A549 (cell line): ENCODE data around the gene TMEM165. TPM values are rescaled to one million over a fixed set of nuclear protein-coding genes. Genes with fewer than 3 reads are reported as not detected.

Experiments
- ATAC-seq, 2 experiments: fragments of 200-7000 bp in 1 of 2; fragments of >200 bp in 1 of 2; cut with Nextera tagmentation in 1 of 2; cut with Tn5 transposase in 1 of 2; 3 replicates each; pipeline versions ENCODE4 v1.8.0 to v1.9.1; 2018 to 2020; ENCODE audit warnings: mild to moderate bottlenecking in 1 of 2, moderate library complexity in 1 of 2
- CTCF ChIA-PET: fragments of 300-600 bp; sonication (Branson Sonifier 250); formaldehyde crosslinking; extraction: SDS; loops from one replicate; lab custom pipeline; 2021; ENCODE audit warnings: antibody characterized with exemption, inconsistent platforms; lab: Yijun Ruan, JAX
- POLR2A ChIA-PET: fragments of 350-600 bp; formaldehyde crosslinking; extraction: SDS; loops from one replicate; lab custom pipeline; 2021; ENCODE audit warnings: antibody characterized with exemption, inconsistent platforms; lab: Yijun Ruan, JAX
- DNase-seq, 2 experiments: peaks; one replicate each; pipeline versions ENCODE4 v3.0.0 to v3.0.0-alpha.2; 2011 to 2016; ENCODE audit warnings: low read depth in 1 of 2, low spot score in 1 of 2
- FAIRE-seq: peaks from 2 replicates; lab custom pipeline; 2011; peaks lifted over from hg19 to GRCh38; lab: Jason Lieb, UNC
- H3K27ac ChIP-seq, 2 experiments: fragments of >200 bp; sonication (Bioruptor Twin); formaldehyde crosslinking; 3 replicates each; pipeline ENCODE4 v1.5.1; 2016 to 2017
- H3K4me1 ChIP-seq: fragments of >200 bp; sonication (Bioruptor Twin); formaldehyde crosslinking; 3 replicates; pipeline ENCODE4 v1.6.1; 2016
- H3K4me2 ChIP-seq: fragments of >200 bp; sonication (Bioruptor Twin); formaldehyde crosslinking; 3 replicates; pipeline ENCODE4 v1.6.1; 2016
- H3K4me3 ChIP-seq: fragments of >200 bp; sonication (Bioruptor Twin); formaldehyde crosslinking; 3 replicates; pipeline ENCODE4 v1.5.1; 2016
- H3K9me3 ChIP-seq: fragments of >200 bp; sonication (Bioruptor Twin); formaldehyde crosslinking; 3 replicates; pipeline ENCODE4 v1.6.1; 2016
- BCL3 ChIP-seq: fragments of >200 bp; sonication (Bioruptor Twin); formaldehyde crosslinking; IDR thresholded peaks from 3 replicates; pipeline ENCODE4 v1.6.1; 2016
- BHLHE40 ChIP-seq: IDR thresholded peaks from 2 replicates; pipeline ENCODE4 v1.6.1; 2012; ENCODE audit warnings: low read depth, low read length, inconsistent platforms
- CBX2 ChIP-seq: fragments of 200-600 bp; sonication (generic); IDR thresholded peaks from 2 replicates; pipeline ENCODE4 v1.6.1; 2016; ENCODE audit warnings: low read depth, mild to moderate bottlenecking, borderline replicate concordance
- CHD4 ChIP-seq: fragments of 200-600 bp; sonication (generic); IDR thresholded peaks from 2 replicates; pipeline ENCODE4 v1.6.1; 2016; ENCODE audit warnings: antibody characterized with exemption, mild to moderate bottlenecking, borderline replicate concordance
- E2F6 ChIP-seq: IDR thresholded peaks from 2 replicates; pipeline ENCODE4 v1.6.1; 2012; ENCODE audit warnings: low read depth, borderline replicate concordance
- ESRRA ChIP-seq: fragments of 150-350 bp; IDR thresholded peaks from 2 replicates; pipeline ENCODE4 v1.6.1; 2014; ENCODE audit warnings: mild to moderate bottlenecking, low read length, borderline replicate concordance
- HES2 ChIP-seq: fragments of >200 bp; sonication (Bioruptor Twin); formaldehyde crosslinking; IDR thresholded peaks from 2 replicates; pipeline ENCODE4 v1.6.1; 2016
- HOXA7 ChIP-seq: fragments of 250-450 bp; sonication (Bioruptor Pico); IDR thresholded peaks from 2 replicates; pipeline ENCODE4 v1.5.0; 2020; ENCODE audit warnings: mild to moderate bottlenecking, moderate library complexity
- HOXB5 ChIP-seq: fragments of 250-450 bp; sonication (Bioruptor Pico); IDR thresholded peaks from 2 replicates; pipeline ENCODE4 v1.5.0; 2020; ENCODE audit warnings: mild to moderate bottlenecking, moderate library complexity
- JUN ChIP-seq, 2 experiments: fragments of >200 bp; sonication (Bioruptor Twin); formaldehyde crosslinking; IDR thresholded peaks; 2 replicates in 1 of 2; 3 replicates in 1 of 2; pipeline ENCODE4 v1.6.1; 2016 to 2017
- MAX ChIP-seq: IDR thresholded peaks from 2 replicates; pipeline ENCODE4 v1.6.1; 2012
- NFE2L2 ChIP-seq: fragments of 150-350 bp; conservative IDR thresholded peaks from 2 replicates; pipeline ENCODE4 v1.6.1; 2014; ENCODE audit warnings: low read length
- NPAS2 ChIP-seq: fragments of 250-450 bp; sonication (Bioruptor Pico); IDR thresholded peaks from 2 replicates; pipeline ENCODE4 v1.8.0; 2022; ENCODE audit warnings: mild to moderate bottlenecking, moderate library complexity, borderline replicate concordance
- NR3C1 ChIP-seq: fragments of >200 bp; sonication (Bioruptor Twin); formaldehyde crosslinking; IDR thresholded peaks from 3 replicates; pipeline ENCODE4 v1.6.1; 2017
- PHF8 ChIP-seq: fragments of 200-600 bp; sonication (generic); IDR thresholded peaks from 2 replicates; pipeline ENCODE4 v1.6.1; 2016; ENCODE audit warnings: low read depth, mild to moderate bottlenecking, antibody characterized with exemption, moderate library complexity, borderline replicate concordance
- POLR2A ChIP-seq: IDR thresholded peaks from 2 replicates; pipeline ENCODE4 v1.6.1; 2012; ENCODE audit warnings: mild to moderate bottlenecking, low read length
- RAD21 ChIP-seq, 2 experiments: fragments of >200 bp in 1 of 2; sonication (Bioruptor Twin) in 1 of 2; formaldehyde crosslinking in 1 of 2; IDR thresholded peaks in 1 of 2; conservative IDR thresholded peaks in 1 of 2; 2 replicates in 1 of 2; 3 replicates in 1 of 2; pipeline ENCODE4 v1.6.1; 2012 to 2018; ENCODE audit warnings: inconsistent platforms in 1 of 2
- RARB ChIP-seq: fragments of 250-450 bp; sonication (Bioruptor Pico); IDR thresholded peaks from 2 replicates; pipeline ENCODE4 v1.8.0; 2021; ENCODE audit warnings: mild to moderate bottlenecking, moderate library complexity
- RCOR1 ChIP-seq: fragments of 150-350 bp; IDR thresholded peaks from 2 replicates; pipeline ENCODE4 v1.6.1; 2014; ENCODE audit warnings: antibody characterized with exemption, low read length, low read depth
- RNF2 ChIP-seq: fragments of 200-600 bp; sonication (generic); IDR thresholded peaks from 2 replicates; pipeline ENCODE4 v1.6.1; 2016; ENCODE audit warnings: low read depth, mild to moderate bottlenecking, antibody characterized with exemption, moderate library complexity, borderline replicate concordance
- SREBF2 ChIP-seq: fragments of 450-650 bp; IDR thresholded peaks from 2 replicates; pipeline ENCODE4 v1.6.1; 2014; ENCODE audit warnings: mild to moderate bottlenecking, moderate library complexity
- TP53 ChIP-seq: fragments of 250-450 bp; sonication (Bioruptor Pico); IDR thresholded peaks from 2 replicates; pipeline ENCODE4 v1.5.0; 2021; ENCODE audit warnings: mild to moderate bottlenecking, moderate library complexity
- USF2 ChIP-seq: fragments of 450-650 bp; IDR thresholded peaks from 2 replicates; pipeline ENCODE4 v1.6.1; 2014; ENCODE audit warnings: antibody characterized with exemption
- ZC3H11A ChIP-seq: fragments of 450-650 bp; IDR thresholded peaks from 2 replicates; pipeline ENCODE4 v1.6.1; 2014; ENCODE audit warnings: antibody characterized with exemption, mild to moderate bottlenecking
- ZNF302 ChIP-seq: fragments of 250-450 bp; sonication (Bioruptor Pico); IDR thresholded peaks from 2 replicates; pipeline ENCODE4 v1.9.0; 2021; ENCODE audit warnings: inconsistent platforms, mild to moderate bottlenecking, moderate library complexity
- WGBS: methylation state at CpG from one replicate; pipeline ENCODE4 v1.1.6; 2017; ENCODE audit errors: missing lambda C conversion rate; 5-methylcytosine and 5-hydroxymethylcytosine counted together
- polyA minus RNA-seq: library from RNA; depleted of rRNA, polyadenylated mRNA; stranded (reverse); fragments of >200 nt; gene quantifications from 2 replicates; pipeline ENCODE4 v1.2.3, GENCODE V29; 2011; rRNA and poly(A)+ RNA removed
- polyA plus RNA-seq, 4 experiments: library from polyadenylated mRNA; depleted of rRNA in 3 of 4; stranded (reverse); fragments of >200 nt; fragmentation: RNase III in 1 of 4; extraction: RNeasy Plus Mini Kit Qiagen cat#74134 plus additional on column Dnase treatment in 1 of 4; gene quantifications; 2 replicates in 3 of 4; 3 replicates in 1 of 4; pipeline ENCODE4 v1.2.3, GENCODE V29; 2011 to 2017

TMEM165 gene
- polyA plus RNA-seq (2011; rRNA removed): 83.5 and 87.4 TPM in 2 replicates
- 29.9 and 39.7 TPM in 2 replicates for polyA plus RNA-seq (2012; cell fraction: cytosol; rRNA removed)
- polyA plus RNA-seq (2012; cell fraction: nucleus; rRNA removed): 54.1 and 72.1 TPM in 2 replicates
- polyA plus RNA-seq (2017; fragmentation: RNase III; extraction: RNeasy Plus Mini Kit Qiagen cat#74134 plus additional on column Dnase treatment): 43.6 to 54.4 TPM (median 52.6 TPM) in 3 replicates
- 84.9 and 89.9 TPM in 2 replicates for polyA minus RNA-seq

- under 1% methylated on average over 19 of the region's 95 CpGs for WGBS
- peak; percentile 69; the same call in 2 of the 3 replicates for TF ChIP-seq BCL3
- TF ChIP-seq NFE2L2: no peak
- TF ChIP-seq JUN (IDR thresholded peaks at IDR 0.05): peak; percentile 50 to 70; a peak in 2 of 5 replicates
- TF ChIP-seq RAD21 (conservative IDR thresholded peaks at IDR 0.05 in 1 of 2, IDR thresholded peaks at IDR 0.05 in 1 of 2): no peak
- TF ChIP-seq HOXB5 (CRISPR knock-in tag): no peak
- TF ChIP-seq NR3C1: no peak
- peak; percentile 71; the same call in 1 of the 2 replicates for TF ChIP-seq ESRRA
- no peak for TF ChIP-seq CHD4
- no peak for TF ChIP-seq TP53 (CRISPR knock-in tag)
- TF ChIP-seq PHF8: peak; percentile 86
- TF ChIP-seq POLR2A: peak; percentile 82
- no peak for TF ChIP-seq SREBF2
- TF ChIP-seq MAX: peak; percentile 67; the same call in 1 of the 2 replicates
- no peak for TF ChIP-seq RNF2
- no peak for TF ChIP-seq BHLHE40
- no peak for TF ChIP-seq USF2
- Histone ChIP-seq H3K4me3 (peak within 1 kb of the TSS; percentile 99), H3K4me2 (peak within 1 kb of the TSS; percentile 91), H3K27ac (peak within 1 kb of the TSS; percentile 98 to 99), H3K4me1 (peaks cover 16% of the 10 kb centered on the region; the same call in 2 of the 3 replicates), H3K9me3 (no peaks in the 10 kb centered on the region)
- POLR2A ChIA-PET: interaction anchor here (0.5 to 2.6 kb wide), 4 partner anchors 9 to 50 kb away, joined by 3 to 11 read pairs (median 4); partner anchors contain the start of gene SRD5A3
- CTCF ChIA-PET: interaction anchor here (0.8 to 1.5 kb wide), 8 partner anchors 10 to 50 kb away, joined by 3 to 6 read pairs (median 3); partner anchors contain the start of gene SRD5A3
- FAIRE-seq: no peak
- DNase-seq: peak; percentile 67 to 90
- ATAC-seq: peak; percentile 97
These were observed at the start of gene TMEM165 for GRCh38 chr4:55395529-55396307. TMEM165 (plus strand) TSS chr4:55395957; CDS start chr4:55396190, 233 bp downstream.

GRCh38 chr4:55345980-55346850 lies 49.5 kb upstream of the TMEM165 start, which contains the start of gene SRD5A3:
SRD5A3 (plus strand) TSS chr4:55346242; CDS start chr4:55346337, 95 bp downstream.
- Histone ChIP-seq H3K4me2 (peak within 1 kb of the TSS; percentile 85), H3K9me3 (no peaks in the 10 kb centered on the region), H3K4me1 (peaks cover 10% of the 10 kb centered on the region; the same call in 1 of the 3 replicates), H3K4me3 (peak within 1 kb of the TSS; percentile 47), H3K27ac (peak within 1 kb of the TSS; percentile 94 to 99)
- DNase-seq (peak; percentile 64 to 80), ATAC-seq (peak; percentile 97 to 98), FAIRE-seq (no peak)
- POLR2A ChIA-PET: interaction anchor here (0.5 to 1.5 kb wide), 4 partner anchors 49 to 256 kb away, joined by 3 to 9 read pairs (median 4); partner anchors contain the start of genes CLOCK and TMEM165
- CTCF ChIA-PET: interaction anchor here (0.5 to 2.7 kb wide), 28 partner anchors 10 to 360 kb away, joined by 3 to 17 read pairs (median 4); no protein-coding TSS in a partner anchor
- 8% methylated on average over 8 of the region's 95 CpGs for WGBS
- TF ChIP-seq NFE2L2: no peak
- no peak for TF ChIP-seq RCOR1
- no peak for TF ChIP-seq NPAS2 (CRISPR knock-in tag)
- TF ChIP-seq CBX2: no peak
- TF ChIP-seq E2F6: peak; percentile 17
- no peak; the same call in none of the 2 replicates for TF ChIP-seq PHF8
- peak; percentile 47 to 70 for TF ChIP-seq RAD21 (conservative IDR thresholded peaks at IDR 0.05 in 1 of 2, IDR thresholded peaks at IDR 0.05 in 1 of 2)
- TF ChIP-seq RARB: no peak
- no peak for TF ChIP-seq HOXA7 (CRISPR knock-in tag)
- TF ChIP-seq ZC3H11A: no peak
- TF ChIP-seq ZNF302 (CRISPR knock-in tag): no peak
- peak; percentile 88 for TF ChIP-seq POLR2A
- peak; percentile 69 for TF ChIP-seq MAX
- no peak for TF ChIP-seq HES2
- no peak for TF ChIP-seq RNF2
- TF ChIP-seq SREBF2: no peak
